ENCODE data around the gene PARK7.
"Not testable (repeated sequence)": the region's sequence is repeated elsewhere in the genome, so short reads cannot be mapped to it uniquely, and the experiment has no call there.

PARK7 gene

DNA sequence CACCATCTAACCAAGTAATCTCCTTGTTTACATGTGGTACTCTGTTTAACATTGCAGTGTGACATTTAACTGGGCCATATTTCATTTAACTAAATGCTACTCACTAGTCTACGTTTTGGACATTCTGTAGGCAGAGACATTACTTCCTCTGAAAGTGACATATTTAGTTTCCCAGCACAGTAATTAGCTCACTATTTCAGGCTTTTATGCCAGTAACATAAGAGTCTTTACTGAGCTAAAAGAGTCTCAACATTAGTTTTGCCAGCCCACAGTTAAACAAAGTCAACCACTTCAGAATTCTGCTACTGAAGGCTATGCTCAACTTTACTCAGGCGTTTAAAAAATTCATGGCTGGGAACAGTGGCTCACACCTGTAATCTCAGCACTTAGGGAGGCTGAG is 18.3 kb upstream of the PARK7 start:
- no peak for DNase-seq (ENCODE audit: low read depth)

DNA sequence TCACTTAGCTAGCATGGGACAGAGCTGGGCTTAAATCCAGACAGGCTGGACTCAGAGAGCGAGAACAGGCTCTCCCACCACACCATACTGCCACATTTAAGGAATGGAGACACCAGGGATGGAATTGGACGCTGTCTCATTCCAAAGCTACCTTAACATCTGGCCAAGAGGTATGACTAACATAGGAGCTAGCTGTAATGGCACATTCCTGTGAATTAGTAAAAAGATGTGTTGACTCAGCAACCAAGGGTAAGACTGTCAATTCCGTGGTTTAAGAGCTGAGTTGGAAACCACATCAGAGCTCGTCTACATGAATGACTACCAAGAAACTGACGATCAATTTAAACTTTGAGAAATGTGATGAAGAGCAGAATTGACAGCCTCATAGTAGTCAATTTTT is 12.6 kb upstream of the PARK7 start:
- DNase-seq (ENCODE audit: low read depth) = peak; percentile 50

DNA sequence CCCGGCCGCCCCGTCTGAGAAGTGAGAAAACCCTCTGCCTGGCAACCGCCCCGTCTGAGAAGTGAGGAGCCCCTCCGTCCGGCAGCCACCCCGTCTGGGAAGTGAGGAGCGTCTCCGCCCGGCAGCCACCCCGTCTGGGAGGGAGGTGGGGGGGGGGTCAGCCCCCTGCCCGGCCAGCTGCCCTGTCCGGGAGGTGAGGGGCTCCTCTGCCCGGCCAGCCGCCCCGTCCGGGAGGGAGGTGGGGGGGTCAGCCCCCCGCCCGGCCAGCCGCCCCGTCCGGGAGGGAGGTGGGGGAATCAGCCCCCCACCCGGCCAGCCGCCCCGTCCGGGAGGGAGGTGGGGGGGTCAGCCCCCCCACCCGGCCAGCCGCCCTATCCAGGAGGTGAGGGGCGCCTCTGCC is 8.7 kb upstream of the PARK7 start:
- not testable (repeated sequence) for DNase-seq (ENCODE audit: low read depth)

DNA sequence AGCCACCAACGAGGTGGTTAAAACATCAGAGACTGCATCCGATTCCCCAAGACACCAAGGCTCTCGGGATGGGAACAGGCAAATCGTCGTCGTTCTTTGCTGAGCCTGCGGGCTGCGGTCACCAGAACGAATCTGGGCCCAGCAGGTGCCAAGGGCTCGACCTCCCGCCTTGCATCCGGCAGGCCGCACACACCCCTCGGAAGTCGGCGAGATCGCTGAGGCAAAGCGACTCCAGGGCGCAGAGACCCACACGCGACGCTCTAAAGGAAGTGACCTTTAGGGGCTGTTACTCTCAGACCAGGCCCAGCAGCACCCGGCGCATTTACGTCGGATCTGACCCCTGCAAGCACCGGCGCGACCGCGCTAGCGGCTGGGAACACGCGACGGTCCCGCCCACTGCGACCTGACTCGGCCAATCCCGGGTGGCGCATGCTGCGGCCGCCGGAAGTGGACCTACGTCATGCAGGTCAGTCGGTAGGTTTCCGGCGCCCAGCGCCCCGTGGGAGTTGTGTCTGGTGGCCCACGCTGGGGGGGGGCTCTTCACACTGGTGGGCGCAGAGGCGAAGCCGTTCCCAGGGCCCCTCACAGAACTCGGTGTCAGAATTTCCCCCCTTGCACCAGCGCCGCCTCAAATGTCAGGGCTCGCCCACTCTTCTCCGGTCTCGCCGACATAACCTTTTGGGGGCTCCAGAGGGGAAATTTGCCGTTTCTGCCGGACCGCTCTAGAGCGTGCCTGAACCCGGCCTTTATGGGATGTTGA is 7.5 kb upstream of the PARK7 start:
- peak; percentile 66 for DNase-seq (ENCODE audit: low read depth)

DNA sequence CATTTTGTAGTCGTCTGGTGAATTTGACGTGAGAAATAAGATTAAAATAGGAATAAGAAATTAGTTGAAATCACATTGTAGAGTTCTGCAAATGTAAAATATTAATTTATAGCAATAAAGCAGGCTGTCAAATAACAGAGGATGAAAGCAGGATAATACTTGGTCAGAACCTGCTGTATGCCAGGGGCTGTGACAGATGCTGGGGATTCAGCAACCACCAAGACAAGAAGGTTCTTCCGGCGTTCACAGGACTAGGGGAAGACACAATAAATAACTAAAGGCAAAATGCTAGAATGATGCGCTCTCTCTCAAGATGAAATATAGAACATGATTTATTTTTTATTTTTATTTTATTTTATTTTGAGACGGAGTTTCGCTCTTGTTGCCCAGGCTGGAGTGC is 6.8 kb upstream of the PARK7 start:
- no peak for DNase-seq (ENCODE audit: low read depth)

DNA sequence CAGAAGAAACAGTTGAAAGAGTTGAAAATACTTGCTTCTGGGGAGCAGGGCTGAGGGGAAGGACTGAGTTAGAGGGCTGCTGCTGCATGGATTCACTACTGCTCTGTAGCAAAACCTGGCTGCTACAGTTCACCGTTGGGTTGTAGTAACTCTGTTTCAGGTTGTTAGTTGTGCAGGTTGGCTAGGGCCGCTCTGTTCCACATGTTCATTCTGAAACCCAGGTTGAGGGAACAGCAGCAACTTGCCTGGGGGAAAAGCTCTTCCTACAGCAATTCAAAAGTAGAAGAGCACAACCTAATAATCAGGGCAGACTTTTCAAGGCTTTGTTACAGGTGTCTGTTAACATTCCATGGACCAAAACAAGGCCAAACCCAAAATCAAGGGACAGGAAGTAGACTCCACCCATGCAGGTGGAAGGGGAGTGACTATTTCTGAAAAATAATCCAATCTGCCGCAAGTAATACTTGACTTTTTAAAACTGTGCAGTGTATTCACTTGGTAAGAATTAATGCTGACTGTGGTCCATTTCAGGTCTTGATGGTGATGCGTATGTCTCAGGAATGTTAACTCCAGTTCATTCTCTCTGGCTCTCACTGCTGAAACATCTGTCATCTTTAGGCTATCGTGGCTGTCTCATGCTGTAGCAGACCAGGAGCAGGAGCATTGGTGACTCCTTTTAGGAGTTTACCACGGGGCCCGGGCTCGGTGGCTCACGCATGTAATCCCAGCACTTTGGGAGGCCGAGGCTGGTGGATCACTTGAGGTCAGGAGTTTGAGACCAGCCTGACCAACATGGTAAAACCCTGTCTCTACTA is 5.1 kb upstream of the PARK7 start:
- DNase-seq (ENCODE audit: low read depth) = no peak

DNA sequence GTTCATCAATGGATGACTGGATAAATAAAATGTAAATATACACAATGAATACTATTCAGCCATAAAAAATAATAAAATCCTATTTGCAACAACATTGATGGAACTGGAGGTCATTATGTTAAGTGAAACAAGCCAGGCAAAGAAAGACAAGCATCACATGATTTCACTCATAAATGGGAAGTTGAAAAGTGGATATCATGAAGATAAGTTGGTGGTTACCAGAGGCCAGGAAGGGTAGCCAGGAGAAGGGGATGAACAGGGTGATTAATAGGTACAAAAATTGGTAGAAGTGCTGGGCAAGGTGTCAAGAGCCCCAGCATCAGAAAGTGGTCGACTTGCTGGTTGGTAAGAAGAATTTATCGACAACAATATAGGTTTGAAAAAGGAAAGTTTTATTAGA is 1.3 kb upstream of the PARK7 start:
- DNase-seq (ENCODE audit: low read depth) = no peak

DNA sequence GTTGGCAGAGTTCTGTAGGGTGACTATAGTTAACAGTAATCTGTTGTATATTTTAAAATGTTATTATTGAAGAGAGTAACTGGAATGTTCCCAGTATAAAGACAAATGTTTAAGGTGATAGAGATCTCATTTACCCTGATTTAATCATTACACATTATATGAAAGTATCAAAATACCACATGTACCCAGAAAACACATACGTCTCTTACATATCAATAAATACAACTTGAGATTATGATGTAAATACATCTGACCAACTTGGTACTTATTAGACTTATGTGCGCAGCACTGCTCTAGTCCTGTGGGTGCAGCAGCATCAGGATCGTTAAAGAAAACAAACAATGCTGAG is 670 bp upstream of the PARK7 start:
- DNase-seq (ENCODE audit: low read depth) = no peak

DNA sequence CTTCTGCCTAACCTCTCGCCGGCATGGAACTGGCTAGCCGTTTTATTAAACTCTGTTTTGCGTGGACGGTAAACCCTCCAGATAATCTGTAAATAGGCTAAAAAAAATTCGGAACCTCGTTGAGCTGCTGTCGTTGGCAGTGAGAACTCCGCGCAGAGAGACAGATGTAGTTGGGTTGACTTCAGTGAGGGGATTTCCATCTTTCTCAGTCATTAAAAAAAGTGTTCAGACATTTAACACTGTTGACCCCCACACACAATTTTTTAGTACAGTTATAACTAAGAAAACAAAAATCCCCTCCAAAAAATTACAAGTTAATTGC is 464 bp downstream of the PARK7 start:
- DNase-seq (ENCODE audit: low read depth) = no peak

DNA sequence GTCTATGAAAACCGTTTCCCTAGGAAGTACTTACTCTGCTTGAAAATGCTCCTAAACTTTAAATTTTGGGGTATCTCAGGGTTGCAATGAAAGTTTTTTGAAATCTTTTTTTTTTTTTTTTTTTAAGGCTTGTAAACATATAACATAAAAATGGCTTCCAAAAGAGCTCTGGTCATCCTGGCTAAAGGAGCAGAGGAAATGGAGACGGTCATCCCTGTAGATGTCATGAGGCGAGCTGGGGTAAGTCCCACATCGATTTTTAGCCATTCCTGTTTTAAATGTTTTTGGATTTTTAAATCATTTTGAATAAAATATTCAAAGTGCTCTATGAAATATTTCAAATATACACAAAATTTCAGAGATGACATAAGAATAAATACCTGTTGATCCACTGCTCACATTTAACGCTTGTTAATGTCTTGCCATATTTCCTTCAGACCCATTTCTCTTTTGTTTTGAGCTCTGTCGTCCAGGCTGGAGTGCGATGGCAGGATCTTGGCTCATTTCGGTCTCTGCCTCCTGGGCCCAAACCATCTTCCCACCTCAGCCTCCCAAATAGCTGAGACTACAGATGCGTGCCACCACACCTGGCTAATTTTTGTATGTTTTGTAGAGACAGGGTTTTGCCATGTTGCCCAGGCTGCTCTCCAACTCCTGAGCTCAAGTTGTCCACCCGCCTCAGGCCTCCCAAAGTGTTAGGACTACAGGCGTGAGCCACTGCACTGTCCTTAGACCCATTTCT is 1.3 kb downstream of the PARK7 start:
- no peak for DNase-seq (ENCODE audit: low read depth)

DNA sequence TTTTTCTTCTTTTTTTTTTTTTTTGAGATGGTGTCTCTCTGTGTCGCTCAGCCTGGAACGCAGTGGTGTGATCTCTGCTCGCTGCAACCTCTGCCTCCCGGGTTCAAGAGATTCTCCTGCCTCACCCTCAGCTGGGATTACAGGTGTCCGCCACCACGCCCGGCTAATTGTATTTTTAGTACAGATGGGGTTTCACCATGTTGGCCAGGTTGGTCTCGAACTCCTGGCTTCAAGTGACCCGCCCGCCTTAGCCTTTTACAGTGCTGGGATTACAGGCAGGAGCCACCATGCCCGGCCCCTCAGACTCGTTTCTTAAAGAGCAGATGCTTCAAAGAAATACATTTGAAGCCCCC is 1.8 kb downstream of the PARK7 start:
- DNase-seq (ENCODE audit: low read depth) = not testable (repeated sequence)

DNA sequence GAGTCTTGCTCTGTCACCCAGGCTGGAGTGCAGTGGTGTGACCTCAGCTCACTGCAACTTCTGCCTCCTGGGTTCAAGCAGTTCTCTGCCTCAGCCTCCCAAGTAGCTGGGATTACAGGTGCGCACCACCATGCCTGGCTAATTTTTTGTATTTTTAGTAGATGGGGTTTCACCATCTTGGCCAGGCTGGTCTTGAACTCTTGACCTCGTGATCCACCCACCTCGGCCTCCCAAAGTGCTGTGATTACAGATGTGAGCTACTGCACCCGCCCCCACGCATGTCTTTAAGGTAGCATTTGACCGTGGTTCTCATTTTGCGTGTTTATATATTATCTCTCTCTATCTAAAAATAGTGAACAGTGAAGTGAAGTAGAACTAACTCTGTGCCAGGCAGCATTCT is 2.3 kb downstream of the PARK7 start:
- not testable (repeated sequence) for DNase-seq (ENCODE audit: low read depth)

DNA sequence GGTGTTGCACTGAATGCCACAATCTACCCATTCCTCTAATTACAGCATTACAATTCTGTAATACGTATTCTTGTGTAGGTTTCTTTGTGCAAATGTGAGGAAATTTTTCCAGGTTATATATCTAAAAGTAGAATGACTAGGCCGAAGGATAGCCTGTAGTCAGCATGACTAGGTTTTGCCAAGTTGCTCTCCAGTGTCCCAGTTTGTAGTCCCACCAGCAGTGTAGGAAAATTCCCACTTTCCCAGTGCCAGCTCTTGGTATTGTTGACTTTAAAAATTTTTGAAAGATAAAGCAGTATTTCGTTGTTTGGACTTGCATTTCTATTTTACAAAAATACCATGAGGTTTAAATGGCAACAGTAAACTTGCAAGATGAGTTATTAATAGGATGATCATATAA is 3.0 kb downstream of the PARK7 start:
- no peak for DNase-seq (ENCODE audit: low read depth)

DNA sequence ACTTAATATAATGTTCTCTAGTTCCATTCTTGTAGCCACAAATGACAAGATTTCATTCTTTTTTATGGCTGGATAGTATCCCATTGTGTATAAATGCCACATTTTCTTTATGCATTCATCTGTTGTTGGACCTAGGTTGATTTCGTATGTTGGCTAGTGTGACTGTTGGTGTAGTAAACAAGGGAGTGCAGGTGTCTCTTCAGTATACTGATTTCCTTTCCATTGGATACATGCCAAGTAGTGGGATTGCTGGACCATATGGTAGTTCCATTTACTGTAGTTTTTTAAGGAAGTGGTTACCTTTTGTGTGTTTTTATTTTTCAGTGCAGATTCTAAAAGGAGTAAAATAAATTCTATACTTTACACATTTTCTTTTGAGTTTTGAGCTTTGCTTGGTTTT is 5.7 kb downstream of the PARK7 start:
- DNase-seq (ENCODE audit: low read depth) = no peak

DNA sequence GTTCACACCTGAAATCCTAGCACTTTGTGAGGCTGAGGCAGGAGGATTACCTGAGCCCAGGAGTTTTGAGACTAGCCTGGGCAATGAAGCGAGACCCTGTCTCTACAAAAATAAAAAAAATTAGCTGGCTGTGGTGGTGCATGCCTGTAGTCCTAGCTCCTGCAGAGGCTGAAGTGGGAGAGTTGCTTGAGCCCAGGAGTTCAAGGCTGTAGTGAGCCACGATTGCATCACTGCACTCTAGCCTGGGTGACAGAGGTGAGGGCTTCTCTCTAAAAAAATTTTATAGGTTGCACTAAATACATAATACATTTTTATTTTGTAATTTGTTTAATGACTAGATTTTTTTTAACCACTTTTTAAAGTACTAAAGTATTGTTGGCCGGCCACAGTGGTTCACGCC is 6.1 kb downstream of the PARK7 start:
- DNase-seq (ENCODE audit: low read depth) = no peak

DNA sequence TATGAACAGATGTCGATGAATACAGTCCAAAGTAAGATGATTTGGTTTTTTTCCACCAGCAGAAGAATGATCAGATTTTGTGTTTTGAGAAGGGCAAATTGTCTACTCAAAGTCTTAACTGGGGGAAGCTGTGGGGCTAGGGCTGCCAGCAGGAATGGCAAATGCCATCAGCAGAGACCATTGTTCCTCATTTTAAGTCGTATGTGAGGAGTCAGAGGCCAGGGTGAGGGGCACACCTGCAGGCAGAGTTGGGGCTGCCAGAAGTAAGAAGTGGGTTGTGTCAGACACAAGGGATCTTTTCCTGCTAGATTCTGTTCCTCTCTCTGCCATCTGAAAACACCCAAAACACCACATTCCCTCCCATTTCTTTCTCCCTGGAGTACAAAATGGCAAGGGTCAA is 8.7 kb downstream of the PARK7 start:
- DNase-seq (ENCODE audit: low read depth) = no peak

DNA sequence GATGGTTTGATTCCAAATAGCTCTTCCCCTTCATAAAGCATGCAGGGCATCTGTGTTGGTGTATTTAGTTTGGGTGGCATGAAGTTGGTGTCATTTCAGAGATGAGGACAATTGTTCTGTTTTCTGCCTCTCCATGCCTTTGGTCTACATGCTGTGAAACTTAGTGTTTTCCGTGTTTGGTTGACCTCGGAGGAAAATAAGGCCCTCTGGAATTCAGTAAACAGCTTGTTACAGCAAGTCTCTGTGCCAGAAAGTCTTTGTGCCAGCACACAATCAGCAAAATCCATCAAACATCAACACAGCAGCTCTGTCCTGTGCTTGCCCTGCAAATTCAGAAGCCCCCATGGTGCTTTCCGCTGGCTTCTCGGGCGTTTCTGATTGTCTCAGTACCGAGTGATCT is 9.5 kb downstream of the PARK7 start:
- DNase-seq (ENCODE audit: low read depth) = no peak

DNA sequence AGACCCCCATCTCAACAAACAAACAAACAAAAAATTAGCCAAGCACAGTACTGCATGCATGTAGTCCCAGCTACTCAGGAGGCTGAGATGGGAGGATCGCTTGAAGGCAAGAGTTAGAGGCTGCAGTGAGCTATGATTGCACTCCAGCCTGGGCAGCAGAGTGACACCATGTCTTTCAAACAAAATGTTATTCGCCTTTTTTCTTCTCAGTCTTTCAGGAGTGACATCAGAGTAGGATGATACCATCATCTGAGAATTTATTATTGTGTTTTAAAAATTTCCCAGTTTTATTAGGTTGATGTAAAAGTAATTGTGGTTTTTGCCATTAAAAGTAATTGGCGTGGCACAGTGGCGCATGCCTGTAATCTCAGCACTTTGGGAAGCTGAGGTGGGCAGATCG is 10.8 kb downstream of the PARK7 start:
- no peak for DNase-seq (ENCODE audit: low read depth)

DNA sequence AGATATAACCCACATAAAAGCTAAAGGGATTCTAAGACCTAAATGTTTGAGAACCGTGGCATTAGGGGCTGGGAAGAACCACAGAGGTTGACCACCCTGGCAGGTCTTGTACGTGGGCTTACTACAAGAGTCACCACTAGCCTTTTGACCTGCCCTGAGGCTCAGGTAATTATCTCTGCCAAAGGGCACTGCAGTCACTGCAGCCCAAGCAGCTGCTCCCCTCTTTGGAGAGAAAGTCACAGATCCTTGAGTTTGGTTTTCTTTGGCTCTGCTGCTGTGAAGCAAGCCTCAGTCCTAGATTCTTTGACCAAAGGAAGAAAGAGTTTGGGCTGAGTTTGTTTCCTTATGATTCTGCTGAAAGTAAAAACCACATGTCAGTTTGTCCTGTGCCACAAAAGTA is 11.6 kb downstream of the PARK7 start:
- no peak for DNase-seq (ENCODE audit: low read depth)

DNA sequence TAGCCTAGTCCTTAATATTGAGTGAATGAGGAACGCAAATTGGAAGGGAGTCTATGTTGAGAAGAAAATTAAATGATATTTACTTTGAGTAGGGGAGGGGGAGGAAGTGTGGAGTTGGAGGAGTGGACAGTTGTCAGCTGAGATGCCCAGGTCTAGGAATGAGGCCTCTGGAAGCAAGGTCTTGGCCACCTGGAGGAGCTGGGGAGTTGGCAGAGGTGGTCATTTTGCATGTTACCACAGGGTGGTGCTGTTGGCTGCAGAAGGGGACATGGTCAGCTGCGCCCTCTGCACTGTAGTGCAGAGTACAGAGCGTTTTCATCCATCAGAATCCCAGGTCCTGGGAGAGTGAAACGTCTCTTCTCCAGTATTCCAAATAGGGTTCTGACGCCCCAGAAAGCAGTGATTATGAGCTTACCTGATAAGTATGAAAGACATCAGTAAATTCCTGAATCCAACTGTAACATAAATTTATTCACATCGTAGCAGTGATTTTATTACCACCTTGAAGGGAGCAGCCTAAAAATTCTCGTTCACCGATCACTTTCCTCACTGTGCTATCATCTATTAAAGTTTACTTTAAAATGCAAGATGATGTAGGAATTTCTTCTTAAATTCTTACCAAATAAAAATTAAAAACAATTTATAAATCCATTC is 13.8 kb downstream of the PARK7 start:
- peak; percentile 48 for DNase-seq (ENCODE audit: low read depth)

DNA sequence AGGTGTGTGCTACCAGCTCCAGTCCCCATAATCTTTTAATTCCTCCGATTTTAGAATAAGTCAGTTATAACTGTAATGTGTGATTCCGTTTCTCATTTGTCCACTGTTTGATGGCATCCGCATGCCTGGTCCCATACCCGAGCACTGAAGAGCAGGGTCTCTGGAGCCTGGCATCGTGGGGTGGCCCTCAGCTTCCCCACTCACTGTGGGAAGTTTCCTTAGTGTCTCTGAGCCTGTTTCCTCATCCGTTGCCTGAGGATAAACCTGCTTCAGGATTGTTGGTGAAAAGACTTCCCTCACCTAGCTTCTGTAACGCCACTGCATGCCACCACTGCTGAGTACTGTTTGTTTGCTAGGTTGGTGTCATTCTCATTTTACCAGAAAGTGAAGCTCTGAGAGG is 19.5 kb downstream of the PARK7 start:
- DNase-seq (ENCODE audit: low read depth) = no peak

DNA sequence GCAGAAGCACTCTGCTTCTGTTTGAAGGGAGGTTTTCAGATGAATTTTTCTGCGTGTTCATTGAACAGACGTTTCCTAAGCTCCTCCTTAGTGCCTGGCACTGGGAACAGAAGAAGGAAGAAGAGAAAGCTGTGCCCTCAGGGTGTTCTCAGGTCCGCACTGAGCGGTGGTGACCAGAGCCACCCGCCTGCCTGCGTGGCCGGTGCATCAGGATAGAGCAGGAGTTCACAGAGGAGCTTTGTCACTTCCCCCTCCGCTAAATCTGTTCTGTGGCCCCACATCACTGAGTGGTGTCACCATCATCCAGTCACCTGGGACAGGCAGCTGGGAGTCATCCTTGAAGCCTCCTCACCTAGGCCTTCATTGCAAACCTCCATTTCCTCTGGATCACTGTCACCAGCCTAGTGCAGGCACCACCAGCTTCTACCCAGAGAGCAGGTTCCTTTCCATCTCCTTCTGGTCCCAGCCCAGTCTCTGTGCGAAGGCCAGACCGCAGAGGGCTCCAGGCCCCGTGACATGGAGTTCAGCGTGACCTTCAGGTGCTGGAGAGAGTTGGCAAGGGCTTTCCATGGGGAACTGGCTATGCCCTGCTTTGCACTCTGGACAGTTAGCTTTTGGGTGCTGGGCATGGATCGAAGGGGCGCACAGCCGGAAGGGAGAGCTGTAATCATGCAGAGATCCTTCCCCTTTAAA is 21.7 kb downstream of the PARK7 start:
- no peak for DNase-seq (ENCODE audit: low read depth)
